Hepatocyte (in vitro differentiated cells): ENCODE data around the gene ACADM. TPM values are rescaled to one million over a fixed set of nuclear protein-coding genes. Genes with fewer than 3 reads are reported as not detected.

Experiments used
- DNase-seq: peaks from one replicate; pipeline ENCODE4 v3.0.0-alpha.2; 2016; ENCODE audit warnings: low spot score
- H2AFZ ChIP-seq: fragments of 200-600 bp; sonication (generic); 2 replicates; pipeline ENCODE4 v1.6.0; 2016; ENCODE audit warnings: antibody characterized with exemption, mild to moderate bottlenecking
- H3K27ac ChIP-seq: fragments of 200-600 bp; sonication (generic); 2 replicates; pipeline ENCODE4 v1.5.1; 2016; ENCODE audit warnings: mild to moderate bottlenecking
- H3K27me3 ChIP-seq: fragments of 200-600 bp; sonication (generic); 2 replicates; pipeline ENCODE4 v1.6.1; 2016
- H3K36me3 ChIP-seq: fragments of 200-600 bp; sonication (generic); replicated peaks from 2 replicates; pipeline ENCODE4 v1.5.1; 2016; ENCODE audit warnings: low read depth; ENCODE audit not compliant: insufficient read depth
- H3K4me1 ChIP-seq: fragments of 200-600 bp; sonication (generic); 2 replicates; pipeline ENCODE4 v1.5.1; 2016; ENCODE audit warnings: mild to moderate bottlenecking, moderate library complexity; ENCODE audit not compliant: insufficient read depth
- H3K4me2 ChIP-seq: fragments of 200-600 bp; sonication (generic); 2 replicates; pipeline ENCODE4 v1.6.0; 2016
- H3K4me3 ChIP-seq: fragments of 200-600 bp; sonication (generic); 2 replicates; pipeline ENCODE4 v1.5.1; 2016; ENCODE audit warnings: mild to moderate bottlenecking
- H3K79me2 ChIP-seq: fragments of 200-600 bp; sonication (generic); 2 replicates; pipeline ENCODE4 v1.6.0; 2017; ENCODE audit warnings: mild to moderate bottlenecking
- H3K9me2 ChIP-seq: fragments of 200-600 bp; sonication (generic); replicated peaks from 2 replicates; pipeline ENCODE4 v1.6.0; 2017; ENCODE audit warnings: mild to moderate bottlenecking; ENCODE audit not compliant: insufficient read depth
- H3K9me3 ChIP-seq: fragments of 200-600 bp; sonication (generic); 2 replicates; pipeline ENCODE4 v1.5.1; 2016; ENCODE audit warnings: low read depth, mild to moderate bottlenecking
- H4K20me1 ChIP-seq: fragments of 200-600 bp; sonication (generic); 2 replicates; pipeline ENCODE4 v1.6.0; 2016; ENCODE audit warnings: mild to moderate bottlenecking; ENCODE audit not compliant: insufficient read depth, poor library complexity, severe bottlenecking
- CTCF ChIP-seq: fragments of 200-600 bp; sonication (generic); IDR thresholded peaks from 2 replicates; pipeline ENCODE4 v1.5.1; 2016; ENCODE audit warnings: antibody characterized with exemption, mild to moderate bottlenecking; ENCODE audit not compliant: poor library complexity
- EZH2 ChIP-seq: fragments of 200-600 bp; sonication (generic); IDR thresholded peaks from 2 replicates; pipeline ENCODE4 v1.6.1; 2016; ENCODE audit warnings: antibody characterized with exemption, mild to moderate bottlenecking, borderline replicate concordance
- EZH2phosphoT487 ChIP-seq: fragments of 200-600 bp; sonication (generic); IDR thresholded peaks from one replicate; pipeline ENCODE4 v1.6.1; 2018; ENCODE audit warnings: antibody characterized with exemption, mild to moderate bottlenecking, low read depth, moderate library complexity; ENCODE audit not compliant: unreplicated experiment, severe bottlenecking
- WGBS: methylation state at CpG from one replicate; pipeline ENCODE4 v1.1.6; 2016; ENCODE audit warnings: low lambda C conversion rate; ENCODE audit errors: missing lambda C conversion rate; 5-methylcytosine and 5-hydroxymethylcytosine counted together
- polyA plus RNA-seq: library from polyadenylated mRNA; unstranded; fragments of >200 nt; fragmentation: Nextera tagmentation; extraction: Ambion mirVana; gene quantifications from 2 replicates; pipeline ENCODE4 v1.2.1, GENCODE V29; 2016
- total RNA-seq: library from RNA; depleted of rRNA; stranded (reverse); fragments of >200 nt; gene quantifications from 2 replicates; pipeline ENCODE4 v1.2.3, GENCODE V29; 2014

ACADM gene
- total and polyA plus RNA-seq, 2 experiments from 2014 or later: 57.6 to 88.5 TPM

- no peak for TF ChIP-seq EZH2
- no peak for TF ChIP-seq EZH2phosphoT487
- TF ChIP-seq CTCF: no peak
- H3K27ac ChIP-seq: no peak overlapping the region
- peaks cover 53% of the 10 kb centered on the region for H3K79me2 ChIP-seq
These were observed 63.0 kb downstream of the ACADM start for GRCh38 chr1:75787524-75787923.

GRCh38 chr1:75789988-75790387, 65.5 kb downstream of the ACADM start:
- H3K4me1 ChIP-seq: peaks cover 35% of the 10 kb centered on the region
- H3K27ac ChIP-seq: no peak overlapping the region
- DNase-seq: no peak
- no peaks in the 10 kb centered on the region for H3K9me3 ChIP-seq
- H3K9me2 ChIP-seq: no peaks in the 10 kb centered on the region
- H3K27me3 ChIP-seq: no peaks in the 10 kb centered on the region
- H2AFZ ChIP-seq: no peak overlapping the region
- H3K79me2 ChIP-seq: peaks cover 53% of the 10 kb centered on the region
- peak overlapping the region; percentile 90 for H3K4me2 ChIP-seq
- no peaks in the 10 kb centered on the region for H3K36me3 ChIP-seq
- peaks cover 64% of the 10 kb centered on the region for H4K20me1 ChIP-seq
- H3K4me3 ChIP-seq: no peak overlapping the region
- TF ChIP-seq CTCF (no peak), EZH2phosphoT487 (no peak), EZH2 (no peak)

More at GRCh38 chr1:75787524-75787923, 63.0 kb downstream of the ACADM start:
- Histone ChIP-seq H2AFZ (no peak overlapping the region), H3K9me2 (no peaks in the 10 kb centered on the region), H3K27me3 (no peaks in the 10 kb centered on the region), H3K9me3 (no peaks in the 10 kb centered on the region), H3K4me3 (peak overlapping the region; percentile 73), H3K4me2 (peak overlapping the region; percentile 90), H3K36me3 (no peaks in the 10 kb centered on the region), H4K20me1 (peaks cover 56% of the 10 kb centered on the region), H3K4me1 (peaks cover 35% of the 10 kb centered on the region)
- 5% methylated on average over 4 of the region's 4 CpGs for WGBS
- no peak for DNase-seq

DNA sequence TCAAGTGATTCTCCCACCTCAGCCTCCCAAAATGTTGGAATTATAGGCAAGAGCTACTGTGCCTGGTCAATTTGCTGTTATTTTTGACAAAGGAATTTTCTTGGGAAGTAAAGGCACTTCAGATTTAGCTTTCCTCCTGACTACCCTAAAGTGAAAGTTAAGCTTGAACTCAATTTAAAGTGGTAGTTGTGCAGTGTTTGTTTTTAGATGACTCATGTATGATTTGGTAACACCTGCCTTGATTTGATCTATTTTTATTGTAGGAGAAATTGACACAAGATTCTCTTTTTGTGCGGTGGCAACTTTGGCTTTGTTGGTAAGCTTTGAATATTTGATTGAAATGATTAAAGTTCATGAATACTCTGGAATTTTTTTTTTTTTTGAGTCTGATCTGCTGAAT, 66.5 kb downstream of the ACADM start:
- no peaks in the 10 kb centered on the region for H3K9me3 ChIP-seq
- no peaks in the 10 kb centered on the region for H3K27me3 ChIP-seq
- H3K4me2 ChIP-seq: peak overlapping the region; percentile 90
- no peak for TF ChIP-seq EZH2
- TF ChIP-seq EZH2phosphoT487: no peak
- no peak overlapping the region for H3K27ac ChIP-seq
- H3K36me3 ChIP-seq: no peaks in the 10 kb centered on the region
- H3K4me1 ChIP-seq: peaks cover 35% of the 10 kb centered on the region
- peaks cover 64% of the 10 kb centered on the region for H4K20me1 ChIP-seq
- H3K9me2 ChIP-seq: no peaks in the 10 kb centered on the region
- H2AFZ ChIP-seq: no peak overlapping the region
- DNase-seq: no peak
- peaks cover 53% of the 10 kb centered on the region for H3K79me2 ChIP-seq
- no peak overlapping the region for H3K4me3 ChIP-seq
- 63% methylated on average over 1 of the region's 1 CpG for WGBS

DNA sequence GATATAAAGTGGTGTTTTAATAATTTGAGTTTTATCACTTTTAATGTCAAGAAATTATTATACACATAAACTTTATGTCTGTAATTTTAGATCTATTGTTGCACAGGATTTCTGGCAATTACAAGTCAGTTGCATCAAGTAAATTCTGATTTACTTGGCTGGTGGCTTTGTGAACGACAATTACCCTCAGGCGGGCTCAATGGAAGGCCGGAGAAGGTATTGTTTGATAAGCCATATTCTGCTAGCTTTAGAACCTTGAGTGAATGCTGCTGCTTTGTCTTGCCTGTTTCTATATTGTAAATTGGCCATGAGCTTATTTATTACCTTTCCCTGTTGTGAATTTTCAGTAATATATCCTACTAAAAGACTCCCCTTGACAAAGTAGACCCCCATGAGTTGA, 67.6 kb downstream of the ACADM start:
- TF ChIP-seq CTCF: no peak
- no peak for TF ChIP-seq EZH2
- TF ChIP-seq EZH2phosphoT487: no peak
- no peaks in the 10 kb centered on the region for H3K36me3 ChIP-seq
- no peak overlapping the region for H3K4me3 ChIP-seq
- H3K4me2 ChIP-seq: no peak overlapping the region
- H3K27me3 ChIP-seq: no peaks in the 10 kb centered on the region
- no peaks in the 10 kb centered on the region for H3K9me3 ChIP-seq
- no peak overlapping the region for H3K27ac ChIP-seq
- no peak for DNase-seq
- H2AFZ ChIP-seq: no peak overlapping the region
- no peaks in the 10 kb centered on the region for H3K9me2 ChIP-seq
- H4K20me1 ChIP-seq: peaks cover 59% of the 10 kb centered on the region
- H3K79me2 ChIP-seq: peaks cover 44% of the 10 kb centered on the region
- H3K4me1 ChIP-seq: peaks cover 35% of the 10 kb centered on the region
- WGBS: 95% methylated on average over 3 of the region's 3 CpGs
